HG03045 (cell line): ENCODE measurements around the gene MIPOL1.
"Not testable (repeated sequence)": the region's sequence is repeated elsewhere in the genome, so short reads cannot be mapped to it uniquely, and the experiment has no call there.

Source experiments
- ATAC-seq: cut with Tn5 transposase; IDR thresholded peaks from one replicate; pipeline ENCODE4 v1.9.1; 2021; ENCODE audit warnings: mild to moderate bottlenecking, moderate library complexity; ENCODE audit not compliant: unreplicated experiment

The MIPOL1 gene

GRCh38 chr14:37512173-37512572 is 314.4 kb downstream of the MIPOL1 start:
- ATAC-seq = no peak

GRCh38 chr14:37515771-37516170 is 318.0 kb downstream of the MIPOL1 start:
- ATAC-seq = no peak

- no peak for ATAC-seq
Observed at GRCh38 chr14:37526994-37527393, 329.3 kb downstream of the MIPOL1 start.

GRCh38 chr14:37539992-37540391 is 342.3 kb downstream of the MIPOL1 start:
- no peak for ATAC-seq

- no peak for ATAC-seq
Observed at GRCh38 chr14:37544407-37544806, 346.7 kb downstream of the MIPOL1 start.

- no peak for ATAC-seq
Observed at GRCh38 chr14:37545174-37545573, 347.4 kb downstream of the MIPOL1 start.

GRCh38 chr14:37546621-37547447 is 349.1 kb downstream of the MIPOL1 start:
- no peak for ATAC-seq

- ATAC-seq = no peak
Observed at GRCh38 chr14:37550511-37550910, 352.8 kb downstream of the MIPOL1 start.

GRCh38 chr14:37551119-37551518 is 353.4 kb downstream of the MIPOL1 start:
- ATAC-seq = no peak

- ATAC-seq = no peak
Observed at GRCh38 chr14:37553935-37554550, 356.3 kb downstream of the MIPOL1 start.

- not testable (repeated sequence) for ATAC-seq
Observed at GRCh38 chr14:37555596-37555995, 357.9 kb downstream of the MIPOL1 start.

GRCh38 chr14:37558740-37559139 is 361.0 kb downstream of the MIPOL1 start:
- ATAC-seq = no peak

- ATAC-seq = no peak
Observed at GRCh38 chr14:37559386-37559785, 361.6 kb downstream of the MIPOL1 start.

- no peak for ATAC-seq
Observed at GRCh38 chr14:37563189-37563588, 365.5 kb downstream of the MIPOL1 start.

- ATAC-seq = no peak
Observed at GRCh38 chr14:37565550-37565949, 367.8 kb downstream of the MIPOL1 start.

GRCh38 chr14:37566811-37567371 is 369.2 kb downstream of the MIPOL1 start:
- ATAC-seq = no peak

- ATAC-seq = no peak
Observed at GRCh38 chr14:37569729-37570128, 372.0 kb downstream of the MIPOL1 start.

- no peak for ATAC-seq
Observed at GRCh38 chr14:37571391-37571790, 373.7 kb downstream of the MIPOL1 start.

- ATAC-seq = no peak
Observed at GRCh38 chr14:37573356-37573755, 375.6 kb downstream of the MIPOL1 start.

GRCh38 chr14:37579274-37579673 is 381.5 kb downstream of the MIPOL1 start:
- ATAC-seq = no peak

- no peak for ATAC-seq
Observed at GRCh38 chr14:37580146-37580545, 382.4 kb downstream of the MIPOL1 start.
